ENCODE measurements around the gene CNOT9.

GRCh38 chr2:218547511-218547910, 21.1 kb upstream of the CNOT9 start:
- no peak for TF ChIP-seq REST (IDR thresholded peaks at IDR 0.05; ENCODE audit: low read depth)
- no peak for TF ChIP-seq EZH2phosphoT487 (IDR thresholded peaks at IDR 0.05; ENCODE audit: borderline replicate concordance)
- TF ChIP-seq ELF1 (IDR thresholded peaks at IDR 0.05; ENCODE audit: borderline replicate concordance, low read depth): no peak
- no peak for TF ChIP-seq CTCF (IDR thresholded peaks at IDR 0.05 in 2 of 3, conservative IDR thresholded peaks at IDR 0.05 in 1 of 3; ENCODE audit: borderline replicate concordance in 1 of 3, insufficient read depth in 1 of 3, low read depth in 2 of 3, low read length in 2 of 3)
